Mesothelial cell of epicardium (in vitro differentiated cells): ENCODE data around the gene CR2. TPM values are rescaled to one million over a fixed set of nuclear protein-coding genes. Genes with fewer than 3 reads are reported as not detected.

Source experiments
- DNase-seq, 2 experiments: peaks; one replicate each; pipeline ENCODE4 v3.0.0; 2021; ENCODE audit warnings: low spot score in 2 of 2; ENCODE audit not compliant: unreplicated experiment in 2 of 2
- H3K27ac Mint-ChIP-seq: 2 replicates; pipeline ENCODE4 v1.8.0; 2021; ENCODE audit warnings: mixed read lengths
- H3K27me3 Mint-ChIP-seq: 2 replicates; pipeline ENCODE4 v1.8.0; 2021; ENCODE audit warnings: low read depth, mixed read lengths
- H3K36me3 Mint-ChIP-seq: 2 replicates; pipeline ENCODE4 v1.8.0; 2021; ENCODE audit warnings: mixed read lengths
- H3K4me1 Mint-ChIP-seq: 2 replicates; pipeline ENCODE4 v1.8.0; 2021; ENCODE audit warnings: mixed read lengths
- H3K4me3 Mint-ChIP-seq: 2 replicates; pipeline ENCODE4 v1.8.0; 2021; ENCODE audit warnings: mild to moderate bottlenecking, moderate library complexity, mixed read lengths
- H3K9me3 Mint-ChIP-seq: 2 replicates; pipeline ENCODE4 v1.8.0; 2021; ENCODE audit warnings: mixed read lengths
- total RNA-seq: library from RNA; stranded (reverse); gene quantifications from 3 replicates; pipeline ENCODE4 v1.2.1, GENCODE V29; 2021
- TF ChIP-seq, protein P1 (sequence below): fragments of 200-600 bp; sonication (generic); IDR thresholded peaks from one replicate; pipeline ENCODE4 v1.5.0; 2021; ENCODE audit warnings: antibody characterized with exemption; ENCODE audit not compliant: unreplicated experiment

The CR2 gene
- total RNA-seq, 1 donor from 2014 or later: not detected

- Mint-ChIP-seq H3K27ac (no peak overlapping the region), H3K36me3 (no peaks in the 10 kb centered on the region), H3K4me1 (no peaks in the 10 kb centered on the region), H3K27me3 (peaks cover 30% of the 10 kb centered on the region), H3K9me3 (peaks cover 9% of the 10 kb centered on the region), H3K4me3 (no peak overlapping the region)
- TF ChIP-seq, protein P1, sequence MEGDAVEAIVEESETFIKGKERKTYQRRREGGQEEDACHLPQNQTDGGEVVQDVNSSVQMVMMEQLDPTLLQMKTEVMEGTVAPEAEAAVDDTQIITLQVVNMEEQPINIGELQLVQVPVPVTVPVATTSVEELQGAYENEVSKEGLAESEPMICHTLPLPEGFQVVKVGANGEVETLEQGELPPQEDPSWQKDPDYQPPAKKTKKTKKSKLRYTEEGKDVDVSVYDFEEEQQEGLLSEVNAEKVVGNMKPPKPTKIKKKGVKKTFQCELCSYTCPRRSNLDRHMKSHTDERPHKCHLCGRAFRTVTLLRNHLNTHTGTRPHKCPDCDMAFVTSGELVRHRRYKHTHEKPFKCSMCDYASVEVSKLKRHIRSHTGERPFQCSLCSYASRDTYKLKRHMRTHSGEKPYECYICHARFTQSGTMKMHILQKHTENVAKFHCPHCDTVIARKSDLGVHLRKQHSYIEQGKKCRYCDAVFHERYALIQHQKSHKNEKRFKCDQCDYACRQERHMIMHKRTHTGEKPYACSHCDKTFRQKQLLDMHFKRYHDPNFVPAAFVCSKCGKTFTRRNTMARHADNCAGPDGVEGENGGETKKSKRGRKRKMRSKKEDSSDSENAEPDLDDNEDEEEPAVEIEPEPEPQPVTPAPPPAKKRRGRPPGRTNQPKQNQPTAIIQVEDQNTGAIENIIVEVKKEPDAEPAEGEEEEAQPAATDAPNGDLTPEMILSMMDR: no peak
- DNase-seq: no peak
Measured at GRCh38 chr1:207414606-207415108, 39.5 kb upstream of the CR2 start.

GRCh38 chr1:207417076-207417475 lies 37.1 kb upstream of the CR2 start:
- H3K4me1 Mint-ChIP-seq: no peaks in the 10 kb centered on the region
- TF ChIP-seq, protein P1: no peak
- no peaks in the 10 kb centered on the region for H3K36me3 Mint-ChIP-seq
- peaks cover 35% of the 10 kb centered on the region for H3K27me3 Mint-ChIP-seq
- no peak overlapping the region for H3K4me3 Mint-ChIP-seq
- H3K9me3 Mint-ChIP-seq: peaks cover 11% of the 10 kb centered on the region
- no peak overlapping the region for H3K27ac Mint-ChIP-seq
- DNase-seq: no peak

- Mint-ChIP-seq H3K27ac (no peak overlapping the region), H3K9me3 (peaks cover 11% of the 10 kb centered on the region), H3K36me3 (no peaks in the 10 kb centered on the region), H3K27me3 (peaks cover 45% of the 10 kb centered on the region), H3K4me1 (no peaks in the 10 kb centered on the region), H3K4me3 (no peak overlapping the region)
- TF ChIP-seq, protein P1: no peak
- DNase-seq: no peak
Measured at GRCh38 chr1:207418351-207418750, 35.8 kb upstream of the CR2 start.

GRCh38 chr1:207420109-207420508 lies 34.0 kb upstream of the CR2 start:
- Mint-ChIP-seq H3K27me3 (peaks cover 52% of the 10 kb centered on the region), H3K27ac (no peak overlapping the region), H3K4me3 (no peak overlapping the region), H3K9me3 (peaks cover 11% of the 10 kb centered on the region), H3K36me3 (no peaks in the 10 kb centered on the region), H3K4me1 (peaks cover 2% of the 10 kb centered on the region)
- TF ChIP-seq, protein P1: no peak
- DNase-seq: no peak

- Mint-ChIP-seq H3K4me3 (no peak overlapping the region), H3K9me3 (peaks cover 11% of the 10 kb centered on the region), H3K27me3 (peaks cover 59% of the 10 kb centered on the region), H3K27ac (no peak overlapping the region), H3K36me3 (no peaks in the 10 kb centered on the region), H3K4me1 (peaks cover 2% of the 10 kb centered on the region)
- DNase-seq: no peak
- TF ChIP-seq, protein P1: no peak
Measured at GRCh38 chr1:207421078-207421477, 33.0 kb upstream of the CR2 start.
